Activated CD8-positive, alpha-beta T cell treated with anti-CD3 and anti-CD28 coated beads for 36 hours (primary cell): ENCODE data around the gene TGFBR1. TPM values are rescaled to one million over a fixed set of nuclear protein-coding genes. Genes with fewer than 3 reads are reported as not detected.

ENCODE experiments used
- ATAC-seq: fragments of 200-7000 bp; cut with Tn5 transposase; one replicate; pipeline ENCODE4 v1.10.0; 2021; ENCODE audit warnings: mild to moderate bottlenecking, moderate library complexity
- CTCF ChIA-PET: fragments of 350-600 bp; sonication (Branson Sonifier 250); formaldehyde crosslinking; loops from one replicate; lab custom pipeline; 2021; ENCODE audit warnings: antibody characterized with exemption; lab: Charles Lee
- POLR2A ChIA-PET: fragments of 350-600 bp; sonication (Branson Sonifier 250); formaldehyde crosslinking; loops from one replicate; lab custom pipeline; 2021; ENCODE audit warnings: antibody characterized with exemption; lab: Charles Lee
- DNase-seq: peaks from one replicate; pipeline ENCODE4 v3.0.0-alpha.2; 2020
- H3K27ac Mint-ChIP-seq: one replicate; pipeline ENCODE4 v1.8.0; 2021; ENCODE audit warnings: mild to moderate bottlenecking, mixed read lengths
- H3K27me3 Mint-ChIP-seq: one replicate; pipeline ENCODE4 v1.8.0; 2021; ENCODE audit warnings: mixed read lengths
- H3K36me3 Mint-ChIP-seq: one replicate; pipeline ENCODE4 v1.8.0; 2021; ENCODE audit warnings: low read depth, mixed read lengths
- H3K4me1 Mint-ChIP-seq: one replicate; pipeline ENCODE4 v1.8.0; 2021; ENCODE audit warnings: low read depth, mixed read lengths
- H3K4me3 Mint-ChIP-seq: one replicate; pipeline ENCODE4 v1.8.0; 2021; ENCODE audit warnings: mild to moderate bottlenecking, moderate library complexity, mixed read lengths
- H3K9me3 Mint-ChIP-seq: one replicate; pipeline ENCODE4 v1.8.0; 2021; ENCODE audit warnings: mixed read lengths
- intact Hi-C: fragments of 100-400 bp; cut with micrococcal nuclease; formaldehyde crosslinking; loops from one replicate; pipeline ENCODE4 v1.10.0; 2022
- total RNA-seq, 2 experiments: library from RNA; stranded (reverse); gene quantifications; one replicate each; pipeline ENCODE4 v1.2.3, GENCODE V29; 2021
- TF ChIP-seq, protein P1 (sequence below): fragments of 200-600 bp; IDR thresholded peaks from one replicate; pipeline ENCODE4 v1.8.0; 2022; ENCODE audit warnings: antibody characterized with exemption, mild to moderate bottlenecking

The TGFBR1 gene
- total RNA-seq, 2 experiments from 2014 or later: 34.3 to 36.5 TPM

- Mint-ChIP-seq H3K4me1 (peaks cover 46% of the 10 kb centered on the region), H3K36me3 (no peaks in the 10 kb centered on the region), H3K9me3 (no peaks in the 10 kb centered on the region), H3K4me3 (no peak overlapping the region), H3K27ac (no peak overlapping the region), H3K27me3 (no peaks in the 10 kb centered on the region)
- TF ChIP-seq, protein P1, sequence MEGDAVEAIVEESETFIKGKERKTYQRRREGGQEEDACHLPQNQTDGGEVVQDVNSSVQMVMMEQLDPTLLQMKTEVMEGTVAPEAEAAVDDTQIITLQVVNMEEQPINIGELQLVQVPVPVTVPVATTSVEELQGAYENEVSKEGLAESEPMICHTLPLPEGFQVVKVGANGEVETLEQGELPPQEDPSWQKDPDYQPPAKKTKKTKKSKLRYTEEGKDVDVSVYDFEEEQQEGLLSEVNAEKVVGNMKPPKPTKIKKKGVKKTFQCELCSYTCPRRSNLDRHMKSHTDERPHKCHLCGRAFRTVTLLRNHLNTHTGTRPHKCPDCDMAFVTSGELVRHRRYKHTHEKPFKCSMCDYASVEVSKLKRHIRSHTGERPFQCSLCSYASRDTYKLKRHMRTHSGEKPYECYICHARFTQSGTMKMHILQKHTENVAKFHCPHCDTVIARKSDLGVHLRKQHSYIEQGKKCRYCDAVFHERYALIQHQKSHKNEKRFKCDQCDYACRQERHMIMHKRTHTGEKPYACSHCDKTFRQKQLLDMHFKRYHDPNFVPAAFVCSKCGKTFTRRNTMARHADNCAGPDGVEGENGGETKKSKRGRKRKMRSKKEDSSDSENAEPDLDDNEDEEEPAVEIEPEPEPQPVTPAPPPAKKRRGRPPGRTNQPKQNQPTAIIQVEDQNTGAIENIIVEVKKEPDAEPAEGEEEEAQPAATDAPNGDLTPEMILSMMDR: no peak
- intact Hi-C loops: no loop called here
- POLR2A ChIA-PET: interaction anchor here (0.8 to 0.9 kb wide), 2 partner anchors 16 to 39 kb away, joined by 3 to 4 read pairs; no protein-coding TSS in a partner anchor
- ATAC-seq (no peak), DNase-seq (no peak)
- CTCF ChIA-PET: no interaction called here
These were observed 30.0 kb upstream of the TGFBR1 start for GRCh38 chr9:99074902-99075245.

DNA sequence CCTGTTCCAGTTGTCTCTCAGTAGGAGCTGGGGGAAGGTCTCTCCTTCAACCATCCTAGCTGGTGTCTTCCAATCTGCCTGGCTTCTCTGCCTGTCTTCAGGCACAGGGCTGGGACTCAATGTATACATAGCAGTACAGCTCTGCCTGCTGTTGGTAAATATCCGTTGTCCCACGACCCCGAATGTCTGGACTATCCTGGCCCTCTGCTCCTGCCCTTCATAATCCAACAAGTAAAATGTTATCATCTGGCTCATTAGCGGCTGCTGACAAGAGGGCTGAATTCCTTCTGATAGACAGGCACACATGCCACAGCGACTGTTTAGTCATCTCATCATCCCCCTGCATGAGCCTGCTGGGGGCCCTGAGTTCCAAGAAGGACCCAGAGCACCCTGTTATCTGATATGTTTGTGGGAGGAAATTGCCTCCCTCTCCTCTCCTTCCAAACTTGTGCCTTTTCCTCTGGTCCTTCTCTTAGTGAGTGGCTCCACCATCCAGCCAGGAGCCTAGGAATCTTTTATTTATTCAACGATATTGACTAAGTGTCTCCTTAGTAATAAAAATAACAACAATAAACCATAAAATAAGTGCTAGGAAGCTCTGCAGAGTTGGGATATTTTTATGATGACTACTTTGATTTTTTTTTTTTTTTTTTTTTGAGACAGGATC, 29.5 kb upstream of the TGFBR1 start:
- ATAC-seq (no peak), DNase-seq (no peak)
- Mint-ChIP-seq H3K36me3 (no peaks in the 10 kb centered on the region), H3K4me1 (peaks cover 44% of the 10 kb centered on the region), H3K9me3 (no peaks in the 10 kb centered on the region), H3K27ac (no peak overlapping the region), H3K4me3 (no peak overlapping the region), H3K27me3 (no peaks in the 10 kb centered on the region)
- ChIA-PET CTCF (interaction anchor here (1.0 to 1.3 kb wide), 3 partner anchors 10 to 77 kb away, joined by 3 read pairs; no protein-coding TSS in a partner anchor), POLR2A (interaction anchor here (0.8 to 1.3 kb wide), 3 partner anchors 16 to 39 kb away, joined by 3 to 4 read pairs (median 4); no protein-coding TSS in a partner anchor)
- intact Hi-C loops: no loop called here
- TF ChIP-seq, protein P1: no peak

DNA sequence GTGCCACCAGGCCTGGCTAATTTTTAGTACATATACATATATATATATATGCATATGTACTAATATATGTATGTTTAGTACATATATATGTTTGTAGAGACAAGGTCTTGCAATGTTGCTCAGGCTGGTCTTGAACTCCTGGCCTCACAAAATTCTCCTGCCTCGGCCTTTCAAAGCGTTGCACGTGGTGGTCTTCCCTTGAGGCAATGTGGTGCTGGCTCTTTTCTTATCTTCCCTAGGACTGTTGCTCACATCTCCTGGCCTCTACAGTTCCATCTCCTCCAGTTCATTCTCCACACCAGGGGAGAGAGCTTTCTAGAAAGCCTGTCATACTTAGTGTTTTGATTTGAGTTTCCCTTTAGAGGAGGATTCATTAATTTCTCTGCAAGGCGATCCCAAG, 28.9 kb upstream of the TGFBR1 start:
- ATAC-seq: no peak
- Mint-ChIP-seq H3K27ac (peak overlapping the region; percentile 2), H3K36me3 (no peaks in the 10 kb centered on the region), H3K4me3 (no peak overlapping the region), H3K27me3 (no peaks in the 10 kb centered on the region), H3K4me1 (peaks cover 39% of the 10 kb centered on the region), H3K9me3 (no peaks in the 10 kb centered on the region)
- no peak for DNase-seq
- CTCF ChIA-PET: interaction anchor here (0.9 to 1.7 kb wide), 5 partner anchors 10 to 77 kb away, joined by 3 to 6 read pairs (median 3); partner anchors contain the start of gene TGFBR1
- POLR2A ChIA-PET: interaction anchor here (1.3 kb wide), 2 partner anchors 21 to 28 kb away, joined by 3 to 4 read pairs; no protein-coding TSS in a partner anchor
- TF ChIP-seq, protein P1: no peak
- intact Hi-C loops: no loop called here

DNA sequence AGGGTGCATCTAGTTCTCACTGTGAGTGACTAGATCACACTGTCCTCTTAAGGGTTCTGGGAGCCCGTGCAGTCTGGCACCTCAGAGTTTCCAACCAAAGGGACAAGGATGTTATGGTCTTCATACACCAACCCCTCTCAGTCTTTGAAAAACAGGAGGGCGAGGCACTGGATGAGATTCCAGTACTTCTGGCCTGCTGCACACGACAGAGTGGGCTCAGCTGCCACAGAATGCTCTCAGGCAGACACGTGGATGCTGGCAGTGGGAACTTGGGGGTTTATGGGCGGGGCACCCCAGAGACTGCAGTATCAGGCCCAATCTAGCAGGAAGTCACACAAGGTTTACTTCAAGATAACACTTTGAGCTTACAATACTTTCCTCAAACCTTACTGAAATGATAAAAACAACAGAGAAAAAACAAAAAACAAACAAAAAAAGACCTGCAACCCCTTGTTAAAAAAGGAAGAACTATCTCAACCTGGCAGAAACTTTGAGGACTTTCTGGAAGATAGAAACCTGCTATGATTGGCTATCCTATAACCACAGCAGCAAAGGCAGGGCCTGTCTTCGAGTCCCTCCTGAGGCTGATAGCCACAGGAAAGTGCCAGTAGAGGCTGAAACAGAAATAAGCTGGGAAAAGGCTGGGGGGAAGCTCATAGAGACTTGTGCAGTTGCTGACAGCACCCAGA, 28.3 kb upstream of the TGFBR1 start:
- CTCF ChIA-PET: interaction anchor here (0.9 to 1.7 kb wide), 5 partner anchors 11 to 78 kb away, joined by 3 to 6 read pairs (median 3); partner anchors contain the start of gene TGFBR1
- peak; percentile 64 for DNase-seq
- Mint-ChIP-seq H3K4me3 (no peak overlapping the region), H3K9me3 (no peaks in the 10 kb centered on the region), H3K4me1 (peaks cover 34% of the 10 kb centered on the region), H3K36me3 (no peaks in the 10 kb centered on the region), H3K27me3 (no peaks in the 10 kb centered on the region), H3K27ac (peak overlapping the region; percentile 83)
- POLR2A ChIA-PET: interaction anchor here (1.3 kb wide), 2 partner anchors 21 to 28 kb away, joined by 3 to 4 read pairs; no protein-coding TSS in a partner anchor
- TF ChIP-seq, protein P1: no peak
- intact Hi-C loops: no loop called here
- peak; percentile 86 for ATAC-seq
